Epithelial cell of proximal tubule (primary cell): ENCODE results near the gene HOXC11. TPM values are rescaled to one million over a fixed set of nuclear protein-coding genes. Genes with fewer than 3 reads are reported as not detected.

ENCODE experiments used
- DNase-seq: peaks from one replicate; pipeline ENCODE4 v3.0.0-alpha.2; 2011; ENCODE audit warnings: low read depth
- H3K4me3 ChIP-seq: 2 replicates; pipeline ENCODE4 v1.5.1; 2011; ENCODE audit warnings: low read depth, mild to moderate bottlenecking, low read length
- total RNA-seq: library from RNA; depleted of rRNA; stranded (reverse); fragments of >200 nt; gene quantifications from 2 replicates; pipeline ENCODE4 v1.2.3, GENCODE V29; 2015
- TF ChIP-seq, protein P1 (sequence below): conservative IDR thresholded peaks from 2 replicates; pipeline ENCODE4 v1.5.1; 2012; ENCODE audit warnings: low read depth, mild to moderate bottlenecking, low read length

The HOXC11 gene
- total RNA-seq, 1 donor from 2014 or later: 1.0 TPM

- H3K4me3 ChIP-seq: no peak overlapping the region
- TF ChIP-seq, protein P1, sequence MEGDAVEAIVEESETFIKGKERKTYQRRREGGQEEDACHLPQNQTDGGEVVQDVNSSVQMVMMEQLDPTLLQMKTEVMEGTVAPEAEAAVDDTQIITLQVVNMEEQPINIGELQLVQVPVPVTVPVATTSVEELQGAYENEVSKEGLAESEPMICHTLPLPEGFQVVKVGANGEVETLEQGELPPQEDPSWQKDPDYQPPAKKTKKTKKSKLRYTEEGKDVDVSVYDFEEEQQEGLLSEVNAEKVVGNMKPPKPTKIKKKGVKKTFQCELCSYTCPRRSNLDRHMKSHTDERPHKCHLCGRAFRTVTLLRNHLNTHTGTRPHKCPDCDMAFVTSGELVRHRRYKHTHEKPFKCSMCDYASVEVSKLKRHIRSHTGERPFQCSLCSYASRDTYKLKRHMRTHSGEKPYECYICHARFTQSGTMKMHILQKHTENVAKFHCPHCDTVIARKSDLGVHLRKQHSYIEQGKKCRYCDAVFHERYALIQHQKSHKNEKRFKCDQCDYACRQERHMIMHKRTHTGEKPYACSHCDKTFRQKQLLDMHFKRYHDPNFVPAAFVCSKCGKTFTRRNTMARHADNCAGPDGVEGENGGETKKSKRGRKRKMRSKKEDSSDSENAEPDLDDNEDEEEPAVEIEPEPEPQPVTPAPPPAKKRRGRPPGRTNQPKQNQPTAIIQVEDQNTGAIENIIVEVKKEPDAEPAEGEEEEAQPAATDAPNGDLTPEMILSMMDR: no peak
- DNase-seq: no peak
These were observed 3.4 kb downstream of the HOXC11 start for GRCh38 chr12:53976172-53976822.

GRCh38 chr12:53976823-53977595 is 4.1 kb downstream of the HOXC11 start:
- H3K4me3 ChIP-seq: no peak overlapping the region
- TF ChIP-seq, protein P1: no peak
- no peak for DNase-seq

GRCh38 chr12:53977596-53978445 is 4.9 kb downstream of the HOXC11 start:
- DNase-seq: no peak
- TF ChIP-seq, protein P1: no peak
- H3K4me3 ChIP-seq: peak overlapping the region; percentile 5

DNA sequence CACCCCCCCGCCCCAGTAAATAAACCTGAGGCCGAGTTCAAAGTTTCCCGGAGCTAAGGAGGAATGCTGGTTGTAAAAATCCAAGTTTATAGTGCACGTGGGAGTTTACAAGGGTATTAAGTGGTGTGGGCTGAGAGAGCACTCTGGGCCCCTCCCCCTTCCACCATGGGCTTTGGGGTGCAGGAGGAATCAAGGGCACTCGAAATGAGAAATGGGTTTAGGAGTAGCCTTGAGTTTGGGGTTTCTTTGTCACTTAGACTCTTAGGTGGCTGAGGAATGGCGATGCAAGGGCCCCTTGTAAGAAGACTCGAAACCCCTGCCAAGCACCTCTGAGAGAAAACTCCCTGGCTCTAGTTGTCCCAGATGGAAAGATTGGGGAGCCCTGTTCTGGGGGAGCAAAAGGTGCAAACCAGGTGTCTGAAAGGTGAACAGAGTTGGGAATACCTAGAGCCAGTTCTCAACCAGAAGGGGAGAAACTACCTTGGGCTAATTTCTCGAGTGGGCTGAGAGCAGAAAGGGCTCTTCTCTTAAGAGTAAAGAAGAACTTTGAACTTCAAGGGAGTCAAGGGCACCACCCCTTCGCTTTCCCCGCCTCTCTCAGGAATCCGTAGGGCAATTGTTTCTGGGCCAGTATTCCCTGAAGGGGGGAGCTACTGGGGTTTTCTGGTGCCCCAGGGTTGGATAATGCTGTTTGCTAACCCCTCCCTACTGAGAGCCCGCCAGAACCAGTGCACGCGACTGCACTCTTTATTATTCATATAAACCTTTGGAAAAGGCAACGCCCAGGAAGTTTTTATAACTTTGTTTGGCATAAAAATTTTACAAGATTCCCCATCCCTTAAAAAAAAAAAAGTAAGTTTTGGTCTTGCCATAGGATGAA is 5.8 kb downstream of the HOXC11 start:
- no peak overlapping the region for H3K4me3 ChIP-seq
- TF ChIP-seq, protein P1: no peak
- DNase-seq: no peak

DNA sequence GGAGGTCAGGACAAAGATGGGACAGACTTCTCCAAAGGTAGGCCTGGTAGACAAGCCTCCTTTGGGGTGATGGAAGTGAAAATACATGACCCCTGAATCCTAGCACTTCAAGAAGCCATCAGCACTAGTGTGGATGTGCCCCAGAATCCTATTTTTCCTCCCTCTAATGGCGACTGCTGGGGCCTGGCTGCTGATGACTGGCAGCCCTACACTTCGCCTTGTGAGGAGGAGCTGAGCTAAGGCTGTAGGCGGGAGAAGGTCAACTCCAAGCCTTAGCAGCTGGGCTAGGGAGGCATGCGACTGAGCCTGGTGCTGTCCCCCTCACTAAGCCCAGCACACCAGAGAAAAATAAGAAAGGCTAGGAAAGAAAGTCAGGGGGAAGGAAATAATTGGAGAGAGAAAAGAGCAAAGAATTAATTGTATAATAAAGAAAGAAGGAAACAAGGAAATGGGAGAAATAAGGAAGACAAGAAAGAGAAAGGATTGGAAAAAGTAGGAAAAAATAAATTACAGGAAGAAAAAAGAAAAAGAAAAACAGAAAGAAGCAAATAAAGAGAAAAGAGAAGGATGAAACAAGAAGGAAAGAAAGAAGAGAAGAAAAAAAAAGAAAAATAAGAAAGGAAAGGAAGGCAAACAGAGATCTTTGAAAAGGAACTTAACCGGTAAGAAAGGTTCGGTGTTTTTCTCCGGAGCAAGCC is 7.3 kb downstream of the HOXC11 start:
- TF ChIP-seq, protein P1: no peak
- no peak for DNase-seq
- H3K4me3 ChIP-seq: peak overlapping the region; percentile 98
